ENCODE data around the gene KANSL1. TPM values are rescaled to one million over a fixed set of nuclear protein-coding genes. Genes with fewer than 3 reads are reported as not detected.

Gene KANSL1
- total RNA-seq, 2 donors from 2014 or later = 137 to 144 TPM

DNA sequence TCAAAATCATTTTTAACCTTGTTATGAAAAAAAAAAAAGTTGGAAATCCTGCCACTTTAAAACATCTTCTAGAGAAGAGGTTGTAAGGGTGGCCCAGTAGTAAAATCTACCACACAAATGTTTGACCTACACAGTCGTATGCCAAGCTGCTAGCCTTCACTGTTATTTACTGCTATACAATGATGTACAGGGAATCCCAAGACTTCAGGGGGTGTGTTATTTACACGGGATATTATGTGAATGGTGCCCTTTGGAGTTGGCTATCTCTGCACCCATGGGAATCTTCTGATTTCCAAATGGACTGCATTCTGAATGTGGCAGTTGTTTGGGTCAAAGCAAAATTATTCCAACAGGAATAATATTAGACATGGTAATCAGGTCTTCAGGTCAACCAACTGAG, 148.2 kb downstream of the KANSL1 start:
- Histone ChIP-seq H3K9ac (ENCODE audit: extremely low read depth, low read length, poor library complexity, severe bottlenecking) (no peak overlapping the region), H3K27me3 (ENCODE audit: control insufficient read depth, insufficient read depth, low read length, poor library complexity, severe bottlenecking) (no peaks in the 10 kb centered on the region), H3K4me1 (ENCODE audit: control insufficient read depth, insufficient read depth, low read length) (no peaks in the 10 kb centered on the region), H3K9me3 (ENCODE audit: control insufficient read depth, low read length) (no peaks in the 10 kb centered on the region), H3K4me3 (ENCODE audit: low read length) (no peak overlapping the region), H3K36me3 (ENCODE audit: control insufficient read depth, insufficient read depth, low read length) (peaks cover 82% of the 10 kb centered on the region), H3K27ac (ENCODE audit: low read depth, low read length) (no peak overlapping the region)
- 97% methylated on average over 2 of the region's 2 CpGs; no CpG with 5 or more reads in 1 of the 2 experiments for WGBS, 2 experiments (ENCODE audit: insufficient coverage in 1 of 2, insufficient read length in 1 of 2)
- H3K4me3 Mint-ChIP-seq = no peak overlapping the region
- peaks cover 19% of the 10 kb centered on the region for H3K4me1 Mint-ChIP-seq
- H3K9me3 Mint-ChIP-seq = no peaks in the 10 kb centered on the region
- no peak for DNase-seq
- H3K27me3 Mint-ChIP-seq (ENCODE audit: insufficient read depth) = no peaks in the 10 kb centered on the region
- TF ChIP-seq, protein P1, sequence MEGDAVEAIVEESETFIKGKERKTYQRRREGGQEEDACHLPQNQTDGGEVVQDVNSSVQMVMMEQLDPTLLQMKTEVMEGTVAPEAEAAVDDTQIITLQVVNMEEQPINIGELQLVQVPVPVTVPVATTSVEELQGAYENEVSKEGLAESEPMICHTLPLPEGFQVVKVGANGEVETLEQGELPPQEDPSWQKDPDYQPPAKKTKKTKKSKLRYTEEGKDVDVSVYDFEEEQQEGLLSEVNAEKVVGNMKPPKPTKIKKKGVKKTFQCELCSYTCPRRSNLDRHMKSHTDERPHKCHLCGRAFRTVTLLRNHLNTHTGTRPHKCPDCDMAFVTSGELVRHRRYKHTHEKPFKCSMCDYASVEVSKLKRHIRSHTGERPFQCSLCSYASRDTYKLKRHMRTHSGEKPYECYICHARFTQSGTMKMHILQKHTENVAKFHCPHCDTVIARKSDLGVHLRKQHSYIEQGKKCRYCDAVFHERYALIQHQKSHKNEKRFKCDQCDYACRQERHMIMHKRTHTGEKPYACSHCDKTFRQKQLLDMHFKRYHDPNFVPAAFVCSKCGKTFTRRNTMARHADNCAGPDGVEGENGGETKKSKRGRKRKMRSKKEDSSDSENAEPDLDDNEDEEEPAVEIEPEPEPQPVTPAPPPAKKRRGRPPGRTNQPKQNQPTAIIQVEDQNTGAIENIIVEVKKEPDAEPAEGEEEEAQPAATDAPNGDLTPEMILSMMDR (conservative IDR thresholded peaks at IDR 0.05) = no peak
- peaks cover 69% of the 10 kb centered on the region for H3K36me3 Mint-ChIP-seq (ENCODE audit: low read depth)
- H3K27ac Mint-ChIP-seq = peak overlapping the region; percentile 83

DNA sequence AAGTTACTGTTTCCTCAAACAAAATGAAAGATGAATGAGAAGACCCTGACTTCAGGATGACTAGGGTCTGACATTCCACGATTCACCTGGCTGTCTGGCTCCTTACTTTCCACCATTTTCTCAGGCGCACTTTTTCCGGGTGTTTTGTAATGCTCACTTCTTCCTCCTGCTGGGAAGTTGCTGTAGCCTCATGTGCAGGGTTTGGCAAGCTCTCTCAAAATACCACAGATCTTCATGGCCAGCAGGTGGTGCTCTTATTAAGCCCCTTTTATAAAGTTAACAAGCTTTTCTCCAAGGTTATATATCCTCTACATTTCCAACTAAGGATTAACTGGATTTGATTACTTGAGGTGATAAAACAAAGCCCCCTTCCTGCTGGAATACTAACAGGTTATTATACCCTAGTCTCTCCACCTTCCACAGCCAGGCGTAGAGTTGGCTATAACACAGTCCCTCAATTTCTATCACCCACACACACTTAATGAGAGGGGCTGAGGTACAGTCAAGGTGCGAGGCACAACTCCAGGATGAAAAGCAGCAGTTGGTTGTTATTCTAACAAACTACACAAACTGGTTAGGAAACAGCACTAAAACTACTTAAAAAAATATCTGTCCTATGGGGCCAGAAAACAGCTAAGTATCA, 148.8 kb downstream of the KANSL1 start:
- no peaks in the 10 kb centered on the region for H3K27me3 Mint-ChIP-seq (ENCODE audit: insufficient read depth)
- H3K36me3 Mint-ChIP-seq (ENCODE audit: low read depth) = peaks cover 69% of the 10 kb centered on the region
- Histone ChIP-seq H3K4me1 (ENCODE audit: control insufficient read depth, insufficient read depth, low read length) (no peaks in the 10 kb centered on the region), H3K9me3 (ENCODE audit: control insufficient read depth, low read length) (no peaks in the 10 kb centered on the region), H3K27ac (ENCODE audit: low read depth, low read length) (no peak overlapping the region), H3K4me3 (ENCODE audit: low read length) (no peak overlapping the region), H3K27me3 (ENCODE audit: control insufficient read depth, insufficient read depth, low read length, poor library complexity, severe bottlenecking) (no peaks in the 10 kb centered on the region), H3K36me3 (ENCODE audit: control insufficient read depth, insufficient read depth, low read length) (peaks cover 82% of the 10 kb centered on the region), H3K9ac (ENCODE audit: extremely low read depth, low read length, poor library complexity, severe bottlenecking) (no peak overlapping the region)
- DNase-seq = peak; percentile 92
- peaks cover 19% of the 10 kb centered on the region for H3K4me1 Mint-ChIP-seq
- H3K9me3 Mint-ChIP-seq = no peaks in the 10 kb centered on the region
- 87 to 100% methylated on average over 1 to 5 of the region's 5 CpGs for WGBS, 2 experiments (ENCODE audit: insufficient coverage in 1 of 2, insufficient read length in 1 of 2)
- TF ChIP-seq, protein P1 (conservative IDR thresholded peaks at IDR 0.05) = peak; percentile 94
- no peak overlapping the region for H3K4me3 Mint-ChIP-seq
- peak overlapping the region; percentile 83 for H3K27ac Mint-ChIP-seq

DNA sequence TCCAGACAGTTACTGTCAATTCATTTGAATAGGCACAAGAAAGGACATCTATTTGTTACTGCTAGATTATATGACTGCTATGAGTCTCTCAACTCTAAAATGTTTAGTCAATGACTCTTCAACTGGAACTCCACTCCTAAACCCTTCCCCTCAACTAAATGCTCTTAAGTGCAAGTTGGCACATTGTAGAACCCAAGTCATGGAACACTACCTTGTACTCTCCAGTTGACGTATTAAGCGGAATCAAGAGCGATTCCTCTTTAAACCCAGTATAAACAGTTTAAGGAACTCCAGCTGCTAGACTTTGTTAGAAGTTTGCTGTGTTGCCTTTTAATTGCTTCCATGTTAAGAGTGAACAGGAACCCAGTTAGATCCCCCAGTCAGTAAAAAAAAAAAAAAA, 149.6 kb downstream of the KANSL1 start:
- Mint-ChIP-seq H3K4me3 (no peak overlapping the region), H3K4me1 (peaks cover 19% of the 10 kb centered on the region), H3K36me3 (ENCODE audit: low read depth) (peaks cover 70% of the 10 kb centered on the region), H3K27ac (peak overlapping the region; percentile 83), H3K9me3 (no peaks in the 10 kb centered on the region), H3K27me3 (ENCODE audit: insufficient read depth) (no peaks in the 10 kb centered on the region)
- peaks cover 84% of the 10 kb centered on the region for H3K36me3 ChIP-seq (ENCODE audit: control insufficient read depth, insufficient read depth, low read length)
- TF ChIP-seq, protein P1 (conservative IDR thresholded peaks at IDR 0.05) = no peak
- no peak for DNase-seq
- H3K9me3 ChIP-seq (ENCODE audit: control insufficient read depth, low read length) = no peaks in the 10 kb centered on the region
- WGBS, 2 experiments (ENCODE audit: insufficient coverage in 1 of 2, insufficient read length in 1 of 2) = 98 to 100% methylated on average over 3 of the region's 3 CpGs
- no peaks in the 10 kb centered on the region for H3K4me1 ChIP-seq (ENCODE audit: control insufficient read depth, insufficient read depth, low read length)
- H3K9ac ChIP-seq (ENCODE audit: extremely low read depth, low read length, poor library complexity, severe bottlenecking) = no peak overlapping the region
- no peaks in the 10 kb centered on the region for H3K27me3 ChIP-seq (ENCODE audit: control insufficient read depth, insufficient read depth, low read length, poor library complexity, severe bottlenecking)
- no peak overlapping the region for H3K4me3 ChIP-seq (ENCODE audit: low read length)
- no peak overlapping the region for H3K27ac ChIP-seq (ENCODE audit: low read depth, low read length)
